C4-2B (cell line): Measurements from ENCODE around the gene CKS1B.

Experiments used
- CTCF ChIP-seq: fragments of 450-650 bp; conservative IDR thresholded peaks from 2 replicates; pipeline ENCODE4 v1.5.1; 2017; ENCODE audit warnings: mild to moderate bottlenecking
- ZFX ChIP-seq: fragments of 450-650 bp; IDR thresholded peaks from 2 replicates; pipeline ENCODE4 v1.6.1; 2017

DNA sequence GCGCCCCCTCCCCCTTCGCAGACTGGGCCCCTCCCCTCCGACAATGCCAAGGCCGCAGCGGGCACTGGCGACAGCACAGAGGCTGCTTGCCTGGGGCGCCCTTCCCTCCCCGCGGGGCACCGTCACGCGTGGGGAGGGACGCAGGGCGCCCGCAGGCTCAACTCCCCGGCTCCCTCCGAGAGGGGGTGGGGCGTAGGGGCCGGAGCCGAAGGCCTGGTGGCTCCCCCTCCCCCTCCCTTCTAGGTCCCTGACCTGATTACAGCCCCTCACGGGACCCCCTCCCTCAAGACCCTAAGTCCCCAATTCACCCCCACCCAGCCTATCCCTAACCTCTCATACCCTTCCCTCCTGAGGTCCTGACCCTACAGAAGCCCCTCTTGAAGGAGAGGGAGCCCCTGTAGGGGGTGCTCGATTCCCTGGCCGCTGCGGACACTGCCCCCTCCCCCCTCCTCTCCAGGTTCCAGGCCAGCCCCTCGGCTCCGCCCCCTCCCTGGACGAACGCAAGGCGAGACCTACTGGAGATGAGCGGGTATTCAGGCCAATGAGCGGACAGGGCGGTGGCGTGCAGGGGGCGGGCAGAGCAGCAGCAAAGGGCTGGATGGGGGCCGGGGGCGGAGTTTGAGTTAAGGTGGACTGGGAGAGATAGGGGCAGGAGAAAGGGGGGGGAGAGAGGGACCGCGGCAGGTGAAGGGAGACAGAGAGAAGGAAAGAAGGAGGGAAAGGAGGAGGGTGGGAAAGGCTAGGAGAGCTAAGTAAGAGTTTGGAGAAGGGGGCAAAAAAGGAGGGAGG, 27.4 kb downstream of the CKS1B start:
- no peak; the same call in 1 of the 2 replicates for TF ChIP-seq CTCF
- no peak for TF ChIP-seq ZFX
